Ishikawa (cell line): ENCODE measurements around the gene PRICKLE2.

Experiments
- CEBPB ChIP-seq: IDR thresholded peaks from 2 replicates; pipeline ENCODE4 v1.6.1; 2012
- CREB1 ChIP-seq: IDR thresholded peaks from 2 replicates; pipeline ENCODE4 v1.6.1; 2012; ENCODE audit warnings: low read depth
- EGR1 ChIP-seq: IDR thresholded peaks from 2 replicates; pipeline ENCODE4 v1.6.1; 2012
- EP300 ChIP-seq: IDR thresholded peaks from 2 replicates; pipeline ENCODE4 v1.6.1; 2012; ENCODE audit warnings: borderline replicate concordance
- FOXM1 ChIP-seq: IDR thresholded peaks from 2 replicates; pipeline ENCODE4 v1.6.1; 2012; ENCODE audit warnings: low read depth, borderline replicate concordance
- NFIC ChIP-seq: IDR thresholded peaks from 2 replicates; pipeline ENCODE4 v1.6.1; 2012
- RAD21 ChIP-seq: IDR thresholded peaks from 2 replicates; pipeline ENCODE4 v1.6.1; 2012; ENCODE audit warnings: low read depth
- TAF1 ChIP-seq: IDR thresholded peaks from 2 replicates; pipeline ENCODE4 v1.6.1; 2012; ENCODE audit warnings: low read depth, mild to moderate bottlenecking
- TCF12 ChIP-seq: IDR thresholded peaks from 2 replicates; pipeline ENCODE4 v1.6.1; 2012; ENCODE audit warnings: low read depth
- TEAD4 ChIP-seq: IDR thresholded peaks from 2 replicates; pipeline ENCODE4 v1.6.1; 2012
- YY1 ChIP-seq: IDR thresholded peaks from 2 replicates; pipeline ENCODE4 v1.6.1; 2012; ENCODE audit warnings: low read depth
- ZBTB7A ChIP-seq: IDR thresholded peaks from 2 replicates; pipeline ENCODE4 v1.6.1; 2012; ENCODE audit warnings: low read depth
- TF ChIP-seq, protein P1 (sequence below): IDR thresholded peaks from 2 replicates; pipeline ENCODE4 v1.6.1; 2012
- TF ChIP-seq, protein P2 (sequence below): IDR thresholded peaks from 2 replicates; pipeline ENCODE4 v1.6.1; 2012
- TF ChIP-seq, protein P3 (sequence below): IDR thresholded peaks from 2 replicates; pipeline ENCODE4 v1.6.1; 2012; ENCODE audit warnings: low read depth, mild to moderate bottlenecking

The PRICKLE2 gene

DNA sequence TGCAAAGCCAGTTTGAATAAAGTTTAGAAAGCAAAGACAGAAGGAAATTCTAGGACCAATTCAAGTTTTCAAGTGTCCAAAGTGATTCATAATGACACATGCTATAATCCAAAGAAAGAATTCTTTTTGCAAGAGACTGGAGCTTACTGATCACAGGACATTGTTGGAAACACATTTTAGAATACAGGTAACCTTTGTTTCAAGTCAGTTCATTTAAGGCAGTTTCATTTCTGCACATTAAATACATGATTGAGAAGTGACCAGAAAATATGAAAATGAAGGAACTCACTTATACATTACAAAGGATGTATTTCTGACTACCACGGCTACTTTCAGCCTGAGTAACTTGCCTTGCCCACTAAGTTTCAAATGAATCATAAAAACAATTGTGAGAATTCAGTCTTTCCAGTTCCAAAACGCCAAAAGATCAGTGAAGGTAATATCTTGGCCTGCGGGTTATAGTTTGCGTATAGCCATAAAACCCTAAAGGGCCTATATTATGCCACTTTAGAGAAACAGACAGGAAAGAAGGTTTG, 48.7 kb downstream of the PRICKLE2 start:
- TF ChIP-seq TAF1 (no peak), TEAD4 (no peak), EGR1 (no peak), YY1 (no peak), RAD21 (no peak), CEBPB (no peak), EP300 (no peak), FOXM1 (no peak), TCF12 (no peak), NFIC (no peak), ZBTB7A (no peak), CREB1 (no peak)
- TF ChIP-seq, protein P1, sequence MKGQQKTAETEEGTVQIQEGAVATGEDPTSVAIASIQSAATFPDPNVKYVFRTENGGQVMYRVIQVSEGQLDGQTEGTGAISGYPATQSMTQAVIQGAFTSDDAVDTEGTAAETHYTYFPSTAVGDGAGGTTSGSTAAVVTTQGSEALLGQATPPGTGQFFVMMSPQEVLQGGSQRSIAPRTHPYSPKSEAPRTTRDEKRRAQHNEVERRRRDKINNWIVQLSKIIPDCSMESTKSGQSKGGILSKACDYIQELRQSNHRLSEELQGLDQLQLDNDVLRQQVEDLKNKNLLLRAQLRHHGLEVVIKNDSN = no peak
- TF ChIP-seq, protein P2, sequence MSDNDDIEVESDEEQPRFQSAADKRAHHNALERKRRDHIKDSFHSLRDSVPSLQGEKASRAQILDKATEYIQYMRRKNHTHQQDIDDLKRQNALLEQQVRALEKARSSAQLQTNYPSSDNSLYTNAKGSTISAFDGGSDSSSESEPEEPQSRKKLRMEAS = no peak
- TF ChIP-seq, protein P3, sequence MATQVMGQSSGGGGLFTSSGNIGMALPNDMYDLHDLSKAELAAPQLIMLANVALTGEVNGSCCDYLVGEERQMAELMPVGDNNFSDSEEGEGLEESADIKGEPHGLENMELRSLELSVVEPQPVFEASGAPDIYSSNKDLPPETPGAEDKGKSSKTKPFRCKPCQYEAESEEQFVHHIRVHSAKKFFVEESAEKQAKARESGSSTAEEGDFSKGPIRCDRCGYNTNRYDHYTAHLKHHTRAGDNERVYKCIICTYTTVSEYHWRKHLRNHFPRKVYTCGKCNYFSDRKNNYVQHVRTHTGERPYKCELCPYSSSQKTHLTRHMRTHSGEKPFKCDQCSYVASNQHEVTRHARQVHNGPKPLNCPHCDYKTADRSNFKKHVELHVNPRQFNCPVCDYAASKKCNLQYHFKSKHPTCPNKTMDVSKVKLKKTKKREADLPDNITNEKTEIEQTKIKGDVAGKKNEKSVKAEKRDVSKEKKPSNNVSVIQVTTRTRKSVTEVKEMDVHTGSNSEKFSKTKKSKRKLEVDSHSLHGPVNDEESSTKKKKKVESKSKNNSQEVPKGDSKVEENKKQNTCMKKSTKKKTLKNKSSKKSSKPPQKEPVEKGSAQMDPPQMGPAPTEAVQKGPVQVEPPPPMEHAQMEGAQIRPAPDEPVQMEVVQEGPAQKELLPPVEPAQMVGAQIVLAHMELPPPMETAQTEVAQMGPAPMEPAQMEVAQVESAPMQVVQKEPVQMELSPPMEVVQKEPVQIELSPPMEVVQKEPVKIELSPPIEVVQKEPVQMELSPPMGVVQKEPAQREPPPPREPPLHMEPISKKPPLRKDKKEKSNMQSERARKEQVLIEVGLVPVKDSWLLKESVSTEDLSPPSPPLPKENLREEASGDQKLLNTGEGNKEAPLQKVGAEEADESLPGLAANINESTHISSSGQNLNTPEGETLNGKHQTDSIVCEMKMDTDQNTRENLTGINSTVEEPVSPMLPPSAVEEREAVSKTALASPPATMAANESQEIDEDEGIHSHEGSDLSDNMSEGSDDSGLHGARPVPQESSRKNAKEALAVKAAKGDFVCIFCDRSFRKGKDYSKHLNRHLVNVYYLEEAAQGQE = no peak

DNA sequence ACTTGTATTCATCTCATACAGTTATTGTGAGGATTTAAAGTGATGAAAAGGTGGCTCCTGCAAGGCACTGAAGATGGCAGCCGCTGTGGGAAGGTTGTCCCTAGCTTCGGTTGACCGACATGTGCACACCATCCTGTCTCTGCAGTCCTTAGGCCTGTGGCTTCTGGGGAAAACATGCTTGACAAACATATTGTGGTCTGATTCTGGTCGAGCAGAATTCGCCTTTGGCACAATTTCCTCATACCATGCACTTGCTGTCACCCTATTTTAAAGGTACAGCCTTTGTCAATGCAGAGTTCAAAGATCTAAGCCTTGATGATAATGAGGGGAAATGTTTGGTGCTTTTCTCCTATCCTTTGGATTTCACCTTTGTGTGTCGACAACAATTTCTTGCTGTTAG, 50.9 kb downstream of the PRICKLE2 start:
- TF ChIP-seq RAD21 (no peak), TCF12 (no peak), EGR1 (no peak), TAF1 (no peak), CREB1 (no peak)
- TF ChIP-seq, protein P1 = no peak

DNA sequence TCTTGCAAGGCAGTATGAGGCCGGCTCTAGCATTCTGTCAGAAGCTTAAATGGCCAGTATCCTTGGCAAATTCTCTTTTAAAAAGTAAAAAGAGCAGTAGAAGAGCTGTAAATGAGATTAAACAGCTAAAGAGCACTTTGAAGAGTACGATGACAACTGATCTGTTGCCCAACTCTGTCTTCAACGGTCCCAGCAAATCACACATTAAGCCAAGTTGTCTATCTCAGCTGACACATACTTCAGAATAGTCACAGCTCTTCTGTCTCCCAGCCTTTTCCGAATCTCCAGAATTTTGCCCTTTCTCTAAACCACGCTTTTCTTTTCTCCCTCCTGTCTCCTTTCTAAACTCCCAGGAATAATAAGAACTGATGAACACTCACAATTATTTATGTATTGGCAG, 51.7 kb downstream of the PRICKLE2 start:
- TF ChIP-seq FOXM1 (no peak), RAD21 (no peak), TEAD4 (no peak), CEBPB (no peak)
- TF ChIP-seq, protein P2 = no peak

DNA sequence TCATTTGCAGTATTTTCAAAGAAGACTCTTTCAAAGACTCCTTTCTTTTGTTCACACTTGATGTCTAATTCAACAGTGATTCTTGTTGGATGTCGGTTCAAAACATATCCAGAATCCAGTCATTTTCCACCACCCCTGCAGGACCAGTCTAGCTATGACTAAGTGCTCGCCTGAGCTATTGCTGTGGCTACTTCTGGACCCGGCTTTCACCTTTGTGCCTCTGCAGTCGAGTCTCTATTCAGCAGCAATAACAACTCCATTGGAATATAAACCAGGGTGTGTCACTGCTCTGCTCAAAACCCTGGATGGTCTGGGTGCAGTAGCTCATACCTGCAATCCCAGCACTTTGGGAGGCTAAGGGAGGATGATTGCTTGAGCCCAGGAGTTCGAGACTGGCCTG, 55.0 kb downstream of the PRICKLE2 start:
- no peak for TF ChIP-seq EGR1
- TF ChIP-seq, protein P2 = no peak
- TF ChIP-seq NFIC = no peak
- no peak for TF ChIP-seq TAF1
- no peak for TF ChIP-seq RAD21
- no peak for TF ChIP-seq EP300
- TF ChIP-seq CREB1 = no peak
- TF ChIP-seq YY1 = no peak
- no peak for TF ChIP-seq FOXM1
- TF ChIP-seq, protein P1 = no peak
- TF ChIP-seq CEBPB = no peak
- TF ChIP-seq, protein P3 = no peak
- no peak for TF ChIP-seq ZBTB7A
- TF ChIP-seq TEAD4 = no peak
- TF ChIP-seq TCF12 = no peak

DNA sequence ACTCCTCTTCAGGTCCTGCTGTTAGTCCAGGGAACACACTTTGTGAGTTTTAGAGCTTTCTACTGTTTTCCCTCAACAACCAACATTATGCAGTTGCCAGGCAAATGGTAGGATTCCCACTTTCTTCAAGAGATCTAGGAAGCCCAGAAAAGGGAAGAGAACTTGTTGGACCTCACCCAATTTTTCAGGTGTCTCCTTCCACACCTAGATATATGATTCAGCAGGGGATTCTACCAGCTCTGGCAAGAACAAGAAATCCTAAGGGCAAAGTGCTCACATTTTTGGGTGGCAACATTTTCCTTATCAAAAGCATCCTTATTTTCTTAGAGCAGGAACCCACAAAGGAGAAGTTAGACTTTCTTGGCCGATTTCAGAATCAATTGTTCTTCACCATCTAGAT, 57.4 kb downstream of the PRICKLE2 start:
- TF ChIP-seq TCF12 = no peak
- TF ChIP-seq ZBTB7A = no peak
- TF ChIP-seq CEBPB = no peak
- TF ChIP-seq, protein P2 = no peak
- TF ChIP-seq NFIC = no peak
- TF ChIP-seq FOXM1 = no peak
- TF ChIP-seq CREB1 = no peak
- TF ChIP-seq TEAD4 = no peak
- no peak for TF ChIP-seq EGR1
- TF ChIP-seq, protein P3 = no peak
- TF ChIP-seq, protein P1 = no peak
- TF ChIP-seq EP300 = no peak
- TF ChIP-seq TAF1 = no peak
- no peak for TF ChIP-seq RAD21
- TF ChIP-seq YY1 = no peak
